ENCODE data around the gene RFPL2. TPM values are rescaled to one million over a fixed set of nuclear protein-coding genes. Genes with fewer than 3 reads are reported as not detected.

RFPL2 gene
- total and polyA plus RNA-seq, 2 experiments from 2014 or later: not detected

- no peaks in the 10 kb centered on the region for H3K9me2 ChIP-seq (ENCODE audit: insufficient read depth)
- H3K27me3 ChIP-seq (replicated peaks; ENCODE audit: insufficient read depth): no peaks in the 10 kb centered on the region; the same call in 1 of the 2 replicates
- no peaks in the 10 kb centered on the region for H4K20me1 ChIP-seq (ENCODE audit: insufficient read depth)
- H2AFZ ChIP-seq: no peak overlapping the region
- no peak overlapping the region for H3K9ac ChIP-seq
- no peak overlapping the region for H3K27ac ChIP-seq
- H3F3A ChIP-seq (ENCODE audit: insufficient read depth): no peaks in the 10 kb centered on the region
- WGBS, 2 experiments (ENCODE audit: low coverage in 1 of 2, low lambda C conversion rate in 2 of 2, missing lambda C conversion rate in 2 of 2): 75 to 78% methylated on average over 3 of the region's 3 CpGs
- no peak for DNase-seq
- no peak overlapping the region for H3K4me3 ChIP-seq
- H3K4me1 ChIP-seq (ENCODE audit: insufficient read depth): no peaks in the 10 kb centered on the region
- no peaks in the 10 kb centered on the region for H3K36me3 ChIP-seq (ENCODE audit: low read depth)
- H3K79me2 ChIP-seq (ENCODE audit: insufficient read depth): no peaks in the 10 kb centered on the region
- no peaks in the 10 kb centered on the region for H3K9me3 ChIP-seq (ENCODE audit: low read depth)
- in situ Hi-C loops (cut with MboI): no loop called here
- H3K4me2 ChIP-seq (ENCODE audit: unreplicated experiment): no peak overlapping the region
- TF ChIP-seq EZH2 (IDR thresholded peaks at IDR 0.05; ENCODE audit: insufficient read depth, poor library complexity, severe bottlenecking) (no peak), EZH2phosphoT487 (IDR thresholded peaks at IDR 0.05; ENCODE audit: insufficient read depth, low read depth) (no peak)
These were observed 14.2 kb upstream of the RFPL2 start for GRCh38 chr22:32219026-32219425.

- Histone ChIP-seq H2AFZ (no peak overlapping the region), H3K27me3 (replicated peaks; ENCODE audit: insufficient read depth) (no peaks in the 10 kb centered on the region; the same call in 1 of the 2 replicates), H3K27ac (no peak overlapping the region), H3K4me3 (no peak overlapping the region), H3K9me2 (ENCODE audit: insufficient read depth) (no peaks in the 10 kb centered on the region), H3K4me2 (ENCODE audit: unreplicated experiment) (no peak overlapping the region), H3K36me3 (ENCODE audit: low read depth) (no peaks in the 10 kb centered on the region), H3F3A (ENCODE audit: insufficient read depth) (no peaks in the 10 kb centered on the region), H4K20me1 (ENCODE audit: insufficient read depth) (no peaks in the 10 kb centered on the region), H3K4me1 (ENCODE audit: insufficient read depth) (no peaks in the 10 kb centered on the region), H3K9me3 (ENCODE audit: low read depth) (no peaks in the 10 kb centered on the region), H3K9ac (no peak overlapping the region), H3K79me2 (ENCODE audit: insufficient read depth) (no peaks in the 10 kb centered on the region)
- in situ Hi-C loops (cut with MboI): no loop called here
- WGBS, 2 experiments (ENCODE audit: low coverage in 1 of 2, low lambda C conversion rate in 2 of 2, missing lambda C conversion rate in 2 of 2): 64 to 69% methylated on average over 6 of the region's 6 CpGs
- TF ChIP-seq EZH2phosphoT487 (IDR thresholded peaks at IDR 0.05; ENCODE audit: insufficient read depth, low read depth) (no peak), EZH2 (IDR thresholded peaks at IDR 0.05; ENCODE audit: insufficient read depth, poor library complexity, severe bottlenecking) (no peak)
- DNase-seq: no peak
These were observed 13.6 kb upstream of the RFPL2 start for GRCh38 chr22:32218470-32218869.

GRCh38 chr22:32217465-32217864 lies 12.6 kb upstream of the RFPL2 start:
- H3K27ac ChIP-seq: no peak overlapping the region
- 51 to 53% methylated on average over 2 of the region's 2 CpGs for WGBS, 2 experiments (ENCODE audit: low coverage in 1 of 2, low lambda C conversion rate in 2 of 2, missing lambda C conversion rate in 2 of 2)
- H3K4me3 ChIP-seq: no peak overlapping the region
- in situ Hi-C loops (cut with MboI): no loop called here
- no peaks in the 10 kb centered on the region for H3K9me3 ChIP-seq (ENCODE audit: low read depth)
- DNase-seq: no peak
- H3K9ac ChIP-seq: no peak overlapping the region
- H3K9me2 ChIP-seq (ENCODE audit: insufficient read depth): no peaks in the 10 kb centered on the region
- H3F3A ChIP-seq (ENCODE audit: insufficient read depth): no peaks in the 10 kb centered on the region
- H3K4me1 ChIP-seq (ENCODE audit: insufficient read depth): no peaks in the 10 kb centered on the region
- H4K20me1 ChIP-seq (ENCODE audit: insufficient read depth): no peaks in the 10 kb centered on the region
- no peaks in the 10 kb centered on the region; the same call in 1 of the 2 replicates for H3K27me3 ChIP-seq (replicated peaks; ENCODE audit: insufficient read depth)
- H3K4me2 ChIP-seq (ENCODE audit: unreplicated experiment): no peak overlapping the region
- no peak for TF ChIP-seq EZH2 (IDR thresholded peaks at IDR 0.05; ENCODE audit: insufficient read depth, poor library complexity, severe bottlenecking)
- TF ChIP-seq EZH2phosphoT487 (IDR thresholded peaks at IDR 0.05; ENCODE audit: insufficient read depth, low read depth): no peak
- H3K79me2 ChIP-seq (ENCODE audit: insufficient read depth): no peaks in the 10 kb centered on the region
- no peak overlapping the region for H2AFZ ChIP-seq
- no peaks in the 10 kb centered on the region for H3K36me3 ChIP-seq (ENCODE audit: low read depth)

GRCh38 chr22:32216911-32217310 lies 12.0 kb upstream of the RFPL2 start:
- WGBS, 2 experiments (ENCODE audit: low coverage in 1 of 2, low lambda C conversion rate in 2 of 2, missing lambda C conversion rate in 2 of 2): 59 to 63% methylated on average over 10 of the region's 10 CpGs
- Histone ChIP-seq H3K4me3 (no peak overlapping the region), H3K79me2 (ENCODE audit: insufficient read depth) (no peaks in the 10 kb centered on the region), H3F3A (ENCODE audit: insufficient read depth) (no peaks in the 10 kb centered on the region), H3K4me2 (ENCODE audit: unreplicated experiment) (no peak overlapping the region), H2AFZ (no peak overlapping the region), H3K36me3 (ENCODE audit: low read depth) (no peaks in the 10 kb centered on the region), H3K27me3 (replicated peaks; ENCODE audit: insufficient read depth) (no peaks in the 10 kb centered on the region; the same call in 1 of the 2 replicates), H3K4me1 (ENCODE audit: insufficient read depth) (no peaks in the 10 kb centered on the region), H3K27ac (no peak overlapping the region), H3K9ac (no peak overlapping the region), H4K20me1 (ENCODE audit: insufficient read depth) (no peaks in the 10 kb centered on the region), H3K9me2 (ENCODE audit: insufficient read depth) (no peaks in the 10 kb centered on the region), H3K9me3 (ENCODE audit: low read depth) (no peaks in the 10 kb centered on the region)
- in situ Hi-C loops (cut with MboI): no loop called here
- DNase-seq: no peak
- TF ChIP-seq EZH2phosphoT487 (IDR thresholded peaks at IDR 0.05; ENCODE audit: insufficient read depth, low read depth): no peak

- WGBS, 2 experiments (ENCODE audit: low coverage in 1 of 2, low lambda C conversion rate in 2 of 2, missing lambda C conversion rate in 2 of 2): 43% methylated on average over 7 of the region's 7 CpGs
- no peaks in the 10 kb centered on the region for H3K36me3 ChIP-seq (ENCODE audit: low read depth)
These were observed 6.1 kb upstream of the RFPL2 start for GRCh38 chr22:32211011-32211410.

More at GRCh38 chr22:32211011-32211410, 6.1 kb upstream of the RFPL2 start:
- TF ChIP-seq EZH2 (IDR thresholded peaks at IDR 0.05; ENCODE audit: insufficient read depth, poor library complexity, severe bottlenecking) (no peak), EZH2phosphoT487 (IDR thresholded peaks at IDR 0.05; ENCODE audit: insufficient read depth, low read depth) (no peak)
- DNase-seq: no peak
- no peak overlapping the region for H2AFZ ChIP-seq
- no peaks in the 10 kb centered on the region for H3F3A ChIP-seq (ENCODE audit: insufficient read depth)
- H3K79me2 ChIP-seq (ENCODE audit: insufficient read depth): no peaks in the 10 kb centered on the region
- no peak overlapping the region for H3K27ac ChIP-seq
- H3K4me2 ChIP-seq (ENCODE audit: unreplicated experiment): no peak overlapping the region
- in situ Hi-C loops (cut with MboI): no loop called here
- no peak overlapping the region for H3K4me3 ChIP-seq
- H3K9ac ChIP-seq: no peak overlapping the region
- no peaks in the 10 kb centered on the region for H3K27me3 ChIP-seq (replicated peaks; ENCODE audit: insufficient read depth)
- no peaks in the 10 kb centered on the region for H3K9me2 ChIP-seq (ENCODE audit: insufficient read depth)
- no peaks in the 10 kb centered on the region for H4K20me1 ChIP-seq (ENCODE audit: insufficient read depth)
- no peaks in the 10 kb centered on the region for H3K4me1 ChIP-seq (ENCODE audit: insufficient read depth)
- no peaks in the 10 kb centered on the region for H3K9me3 ChIP-seq (ENCODE audit: low read depth)
